ENCODE results near the gene CNR2.
A peak's percentile ranks its signal among the peaks of the same experiment; 100 is the strongest.

The CNR2 gene

DNA sequence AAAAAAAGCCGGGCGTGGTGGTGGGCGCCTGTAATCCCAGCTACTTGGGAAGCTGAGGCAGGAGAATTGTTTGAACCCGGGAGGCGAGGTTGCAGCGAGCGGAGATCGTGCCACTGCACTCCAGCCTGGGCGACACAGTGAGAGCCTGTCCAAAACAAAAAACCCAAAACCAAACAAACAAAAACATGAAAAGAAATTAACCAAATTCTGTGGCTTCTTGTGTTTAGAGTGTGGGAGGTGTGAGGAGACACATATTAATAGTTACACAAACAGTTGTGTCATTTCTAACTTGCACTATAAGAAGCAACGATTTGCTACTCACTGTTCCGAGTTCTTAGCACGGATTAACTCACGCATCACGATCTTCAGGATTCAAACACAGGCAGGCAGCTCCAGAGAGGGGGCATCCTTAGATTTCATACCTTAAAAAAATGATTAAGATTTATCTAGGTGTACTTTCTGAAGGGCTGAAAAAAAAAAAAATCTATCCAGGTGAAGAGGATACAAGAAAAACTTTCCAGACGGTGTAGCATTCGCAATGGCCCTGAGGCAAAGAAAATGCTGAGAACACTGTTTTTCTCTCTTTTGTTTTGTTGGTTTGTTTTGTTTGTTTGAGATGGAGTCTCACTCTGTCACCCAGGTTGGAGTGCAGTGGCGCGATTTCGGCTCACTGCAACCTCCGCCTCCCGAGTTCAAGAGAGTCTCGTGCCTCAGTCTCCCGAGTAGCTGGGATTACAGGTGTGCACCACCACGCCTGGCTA lies 87.2 kb downstream of the CNR2 start:
- in situ Hi-C loops (cut with HindIII; ENCODE audit: low sequenced_read_pairs), result no loop called here
- peak overlapping the region; percentile 88 for H3K4me3 ChIP-seq (ENCODE audit: low read depth, low read length)
- TF ChIP-seq, protein P1, sequence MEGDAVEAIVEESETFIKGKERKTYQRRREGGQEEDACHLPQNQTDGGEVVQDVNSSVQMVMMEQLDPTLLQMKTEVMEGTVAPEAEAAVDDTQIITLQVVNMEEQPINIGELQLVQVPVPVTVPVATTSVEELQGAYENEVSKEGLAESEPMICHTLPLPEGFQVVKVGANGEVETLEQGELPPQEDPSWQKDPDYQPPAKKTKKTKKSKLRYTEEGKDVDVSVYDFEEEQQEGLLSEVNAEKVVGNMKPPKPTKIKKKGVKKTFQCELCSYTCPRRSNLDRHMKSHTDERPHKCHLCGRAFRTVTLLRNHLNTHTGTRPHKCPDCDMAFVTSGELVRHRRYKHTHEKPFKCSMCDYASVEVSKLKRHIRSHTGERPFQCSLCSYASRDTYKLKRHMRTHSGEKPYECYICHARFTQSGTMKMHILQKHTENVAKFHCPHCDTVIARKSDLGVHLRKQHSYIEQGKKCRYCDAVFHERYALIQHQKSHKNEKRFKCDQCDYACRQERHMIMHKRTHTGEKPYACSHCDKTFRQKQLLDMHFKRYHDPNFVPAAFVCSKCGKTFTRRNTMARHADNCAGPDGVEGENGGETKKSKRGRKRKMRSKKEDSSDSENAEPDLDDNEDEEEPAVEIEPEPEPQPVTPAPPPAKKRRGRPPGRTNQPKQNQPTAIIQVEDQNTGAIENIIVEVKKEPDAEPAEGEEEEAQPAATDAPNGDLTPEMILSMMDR (IDR thresholded peaks at IDR 0.05; ENCODE audit: low read depth, low read length), result no peak
- DNase-seq (ENCODE audit: low read depth, low spot score), result no peak

DNA sequence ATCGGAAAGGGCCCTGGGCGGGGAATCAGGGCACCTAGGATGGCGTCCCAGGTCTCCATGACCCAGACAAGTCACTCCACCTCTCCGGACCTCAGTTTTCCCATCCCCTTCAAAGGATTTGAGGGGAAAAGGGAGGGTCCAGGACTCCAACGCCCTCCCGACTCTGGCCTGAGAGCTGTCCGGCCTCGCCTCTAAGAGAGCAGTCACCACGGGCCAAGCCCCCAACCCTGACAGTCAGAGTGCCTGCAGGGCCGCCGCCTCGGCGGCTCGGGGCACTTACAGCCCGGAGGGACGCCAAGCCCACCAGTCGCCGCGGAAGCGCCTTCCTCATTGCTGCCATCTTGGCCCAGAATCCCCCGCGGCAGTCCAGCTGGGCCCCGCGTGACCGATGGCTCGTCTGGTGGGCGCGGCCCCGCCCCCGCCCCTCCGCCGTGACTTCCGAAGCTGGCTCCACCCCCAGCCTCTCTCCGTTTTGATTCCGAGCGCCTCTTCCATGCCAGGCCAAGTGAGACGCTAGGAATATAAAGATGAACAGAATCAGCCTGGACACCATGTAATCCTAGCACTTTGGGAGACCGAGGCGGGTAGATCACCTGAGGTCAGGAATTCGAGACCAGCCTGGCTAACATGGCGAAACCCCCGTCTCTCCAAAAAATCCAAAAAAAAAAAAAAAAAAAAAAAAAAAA lies 87.9 kb downstream of the CNR2 start, which contains the start of gene HMGCL:
HMGCL (minus strand) TSS at position 354 of the 686 bp plus-strand sequence; CDS start at position 340, 14 bp downstream.
- in situ Hi-C loops (cut with HindIII; ENCODE audit: low sequenced_read_pairs), result no loop called here
- TF ChIP-seq, protein P1 (IDR thresholded peaks at IDR 0.05; ENCODE audit: low read depth, low read length), result no peak
- H3K4me3 ChIP-seq (ENCODE audit: low read depth, low read length), result peak within 1 kb of the TSS; percentile 88
- peak; percentile 91 for DNase-seq (ENCODE audit: low read depth, low spot score)

DNA sequence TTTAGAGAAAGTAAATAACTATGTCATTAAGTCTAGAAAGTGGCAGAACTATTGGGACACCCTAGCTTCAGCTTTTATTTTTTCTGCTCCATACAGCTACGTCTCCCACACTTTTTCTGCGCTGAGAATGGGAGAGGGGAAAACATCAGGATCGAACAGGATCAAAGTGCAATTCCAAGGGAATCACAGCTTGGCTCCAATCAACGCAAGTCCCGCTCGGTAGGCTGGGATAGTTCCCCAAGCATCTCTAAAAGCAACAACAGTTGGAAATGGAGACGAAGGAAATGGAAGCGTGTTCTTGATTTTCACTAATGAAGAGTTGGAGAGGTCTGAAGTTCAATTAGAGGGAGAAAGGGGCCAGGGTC lies 88.5 kb downstream of the CNR2 start:
- in situ Hi-C loops (cut with HindIII; ENCODE audit: low sequenced_read_pairs), result no loop called here
- no peak for DNase-seq (ENCODE audit: low read depth, low spot score)
- H3K4me3 ChIP-seq (ENCODE audit: low read depth, low read length), result peak overlapping the region; percentile 88
- TF ChIP-seq, protein P1 (IDR thresholded peaks at IDR 0.05; ENCODE audit: low read depth, low read length), result no peak

DNA sequence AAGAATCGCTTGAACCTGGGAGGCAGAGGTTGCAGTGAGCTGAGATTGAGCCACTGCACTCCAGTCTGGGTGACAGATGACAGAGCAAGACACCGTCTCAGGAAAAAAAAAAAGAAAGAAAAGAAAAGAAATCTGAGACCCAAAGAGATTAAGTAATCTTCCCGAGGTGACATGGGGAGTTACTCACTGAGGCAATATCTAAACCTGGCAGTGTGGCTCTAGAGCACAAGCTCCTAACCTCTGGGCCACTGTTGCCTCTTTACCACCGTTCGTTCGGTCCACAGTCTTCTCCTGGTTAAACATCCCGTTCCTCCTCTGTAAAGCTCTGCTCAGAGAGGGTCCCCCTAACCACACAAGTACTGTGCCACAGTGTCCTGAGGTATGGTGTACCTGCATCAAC lies 89.4 kb downstream of the CNR2 start:
- no peak for DNase-seq (ENCODE audit: low read depth, low spot score)
- in situ Hi-C loops (cut with HindIII; ENCODE audit: low sequenced_read_pairs), result no loop called here
- TF ChIP-seq, protein P1 (IDR thresholded peaks at IDR 0.05; ENCODE audit: low read depth, low read length), result no peak
- no peak overlapping the region for H3K4me3 ChIP-seq (ENCODE audit: low read depth, low read length)
